Measurements from ENCODE around the gene ZFYVE26.
"Not testable (repeated sequence)": the region's sequence is repeated elsewhere in the genome, so short reads cannot be mapped to it uniquely, and the experiment has no call there.

ZFYVE26 gene

GRCh38 chr14:67816326-67817002 lies at the start of gene ZFYVE26:
TSS of gene ZFYVE26 (minus strand) at chr14:67816590. CDS start at chr14:67815963, 627 bp downstream.
- peak; percentile 72 for DNase-seq (ENCODE audit: low read depth)

GRCh38 chr14:67863223-67863622 lies 46.8 kb upstream of the ZFYVE26 start:
- no peak for DNase-seq (ENCODE audit: low read depth)

DNA sequence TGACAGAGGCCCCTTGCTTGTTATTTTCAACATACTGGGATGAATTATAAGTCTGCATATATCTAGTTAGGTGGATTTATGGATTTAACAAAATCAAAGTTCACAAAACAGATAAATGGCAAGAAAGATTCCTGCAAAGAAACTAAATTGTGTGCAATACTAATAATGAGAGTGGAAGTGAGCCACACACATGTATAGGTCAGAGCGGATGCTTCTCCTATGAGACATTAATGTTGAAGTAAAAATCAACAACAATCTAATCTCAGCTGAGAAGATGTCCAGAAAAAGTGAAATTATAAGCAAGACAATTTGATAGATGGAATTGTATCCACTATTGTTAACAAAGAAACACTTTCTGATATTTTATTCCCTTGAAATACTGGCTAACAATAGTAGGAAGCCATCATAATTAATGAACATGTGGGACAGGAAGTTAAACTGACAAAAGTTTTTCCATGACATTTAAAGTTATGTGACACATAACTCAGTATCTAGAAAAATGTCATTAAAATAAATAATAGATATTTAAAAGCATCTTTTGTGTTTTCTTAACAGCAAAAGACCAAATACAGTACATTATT lies 42.9 kb upstream of the ZFYVE26 start:
- no peak for DNase-seq (ENCODE audit: low read depth)

DNA sequence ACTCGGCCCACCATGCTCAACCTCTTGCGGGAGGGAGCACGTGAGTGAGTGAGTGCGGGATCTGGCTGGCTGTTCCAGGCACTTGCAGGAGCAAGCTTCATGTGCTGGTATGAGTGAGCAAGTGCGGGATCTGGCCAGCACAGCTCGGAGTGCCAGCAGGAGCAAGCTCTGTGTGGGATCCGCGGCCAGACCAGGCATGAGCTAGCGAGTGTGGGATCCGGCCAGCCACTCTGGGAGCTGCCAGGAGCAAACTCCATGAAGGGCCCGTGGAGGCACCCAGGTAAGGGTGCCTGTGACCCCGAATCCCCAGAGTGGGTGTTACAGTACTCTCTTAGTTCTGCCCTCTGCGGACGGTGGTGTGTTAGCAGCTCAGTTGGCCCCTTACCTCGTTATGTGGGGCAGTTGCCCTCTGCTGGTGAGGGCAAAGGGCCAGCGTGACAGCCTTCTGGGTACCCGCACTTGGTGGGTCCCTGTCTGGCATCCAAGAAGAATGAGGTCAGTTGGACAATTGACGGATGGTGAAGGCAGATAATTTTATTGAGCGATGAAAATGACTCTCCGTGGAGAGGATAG lies 41.5 kb upstream of the ZFYVE26 start:
- DNase-seq (ENCODE audit: low read depth): no peak

- DNase-seq (ENCODE audit: low read depth): no peak
Observed at GRCh38 chr14:67856827-67857226, 40.4 kb upstream of the ZFYVE26 start.

DNA sequence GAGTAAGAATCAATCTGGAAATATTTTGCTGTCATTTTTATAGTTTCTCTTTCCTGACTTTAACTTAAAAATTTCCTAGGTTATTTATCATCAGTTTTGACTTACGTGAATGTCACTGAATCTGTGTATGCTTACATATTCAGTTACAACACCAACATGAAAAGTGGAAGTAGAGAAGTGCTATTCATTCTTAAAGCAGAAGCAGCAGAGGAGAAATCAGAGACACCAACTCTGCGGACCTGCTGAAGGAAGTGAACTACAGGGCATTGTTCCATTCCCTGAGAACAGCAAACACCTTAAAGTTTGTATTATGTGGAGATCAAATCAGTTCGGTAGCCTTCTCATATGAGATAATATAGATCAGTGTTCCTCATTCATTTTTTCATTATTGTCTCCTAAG lies 37.3 kb upstream of the ZFYVE26 start:
- DNase-seq (ENCODE audit: low read depth): no peak

DNA sequence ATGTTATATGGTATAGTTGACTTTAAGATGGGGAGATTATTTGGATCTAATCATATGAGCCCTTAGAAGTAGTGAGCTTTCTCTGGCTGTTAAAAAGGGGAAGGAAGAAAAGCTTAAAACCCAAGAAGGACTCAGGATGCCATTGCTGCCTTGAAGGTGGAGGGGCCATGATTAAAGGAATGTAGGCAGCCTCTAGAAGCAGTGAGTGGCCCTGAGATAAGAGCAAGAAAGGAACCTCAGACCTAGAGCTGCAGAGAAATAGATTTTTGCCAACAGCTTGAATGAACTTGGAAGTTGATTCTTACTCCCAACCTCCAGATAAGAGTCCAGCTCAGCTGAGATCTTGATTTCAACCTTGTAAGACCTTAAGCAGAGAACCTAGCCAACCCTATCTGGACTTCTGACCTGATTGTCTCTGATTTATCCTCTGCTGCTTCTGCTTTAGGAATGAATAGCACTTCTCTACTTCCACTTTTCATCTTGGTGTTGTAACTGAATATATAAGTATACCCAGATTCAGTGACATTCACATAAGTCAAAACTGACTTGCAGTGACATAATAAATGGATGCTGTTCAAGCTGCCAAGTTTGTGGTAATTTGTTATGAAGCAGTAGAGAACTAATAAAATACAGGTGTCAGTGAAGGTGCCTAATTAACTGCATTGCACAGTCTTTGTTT lies 36.7 kb upstream of the ZFYVE26 start:
- DNase-seq (ENCODE audit: low read depth): no peak

- no peak for DNase-seq (ENCODE audit: low read depth)
Observed at GRCh38 chr14:67851785-67852410, 35.5 kb upstream of the ZFYVE26 start.

DNA sequence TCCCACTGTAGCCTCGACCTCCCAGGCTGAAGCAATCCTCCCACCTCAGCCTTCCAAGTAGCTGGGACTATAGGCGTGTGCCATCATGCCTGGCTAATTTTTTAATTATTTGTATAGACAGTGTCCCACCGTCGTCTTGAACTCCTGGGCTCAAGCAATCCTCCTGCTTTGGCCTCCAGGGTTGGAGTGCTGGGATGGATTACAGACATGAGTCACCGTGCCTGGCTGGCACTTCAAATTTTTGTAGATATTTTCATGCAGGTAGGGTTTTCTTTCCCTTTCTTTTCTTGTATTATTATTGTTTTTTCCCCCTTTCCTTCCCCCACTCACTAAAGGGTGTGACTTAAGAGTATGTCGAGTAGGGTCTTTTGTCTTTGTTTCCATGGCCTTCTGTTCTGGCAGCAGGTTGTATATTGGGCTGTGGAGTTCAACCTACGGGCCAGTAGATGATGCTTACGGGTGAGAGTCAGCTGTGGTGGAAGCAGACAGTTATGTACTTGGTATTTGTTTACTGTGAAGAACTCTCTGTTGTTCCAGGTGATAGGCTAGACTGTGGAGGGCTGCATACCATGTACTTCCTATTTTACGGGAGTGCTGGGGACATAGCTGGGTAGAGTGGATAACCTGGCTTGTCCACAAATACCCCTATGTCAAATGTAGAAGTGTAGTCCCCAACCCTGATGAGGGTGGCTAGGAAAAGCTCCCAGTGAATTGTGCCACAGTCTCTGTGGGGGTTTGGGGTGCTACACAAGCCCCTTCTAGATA lies 33.9 kb upstream of the ZFYVE26 start:
- DNase-seq (ENCODE audit: low read depth): no peak

DNA sequence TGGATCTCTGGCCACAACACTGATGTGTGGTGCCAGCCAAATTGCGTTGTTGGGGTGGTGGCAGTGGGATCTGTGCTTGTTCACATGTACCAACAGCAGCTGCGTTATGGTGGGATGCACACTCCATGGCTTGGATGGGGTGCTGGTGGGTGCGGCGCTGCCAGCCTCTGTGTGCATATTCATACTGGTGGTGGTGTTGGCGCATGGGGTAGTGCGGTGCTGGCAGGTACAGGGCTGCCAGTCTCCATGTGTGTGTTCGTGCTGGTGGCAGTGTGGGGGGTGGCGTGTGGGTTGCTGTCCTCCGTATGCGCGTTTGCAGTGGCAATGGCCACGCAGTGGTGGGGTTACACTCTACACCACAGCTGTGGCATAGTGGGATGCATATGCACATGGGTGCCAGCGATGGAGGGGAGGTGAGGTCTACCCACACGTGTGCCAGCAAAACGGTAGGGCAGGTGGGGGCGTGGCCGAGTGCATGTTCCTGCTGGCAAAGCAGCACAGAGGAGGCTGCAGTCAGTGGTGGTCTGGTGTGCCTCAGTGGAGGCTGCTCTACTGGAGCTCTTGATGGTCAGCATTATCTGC lies 29.7 kb upstream of the ZFYVE26 start:
- DNase-seq (ENCODE audit: low read depth): no peak

- no peak for DNase-seq (ENCODE audit: low read depth)
Observed at GRCh38 chr14:67837011-67837624, 20.7 kb upstream of the ZFYVE26 start.

DNA sequence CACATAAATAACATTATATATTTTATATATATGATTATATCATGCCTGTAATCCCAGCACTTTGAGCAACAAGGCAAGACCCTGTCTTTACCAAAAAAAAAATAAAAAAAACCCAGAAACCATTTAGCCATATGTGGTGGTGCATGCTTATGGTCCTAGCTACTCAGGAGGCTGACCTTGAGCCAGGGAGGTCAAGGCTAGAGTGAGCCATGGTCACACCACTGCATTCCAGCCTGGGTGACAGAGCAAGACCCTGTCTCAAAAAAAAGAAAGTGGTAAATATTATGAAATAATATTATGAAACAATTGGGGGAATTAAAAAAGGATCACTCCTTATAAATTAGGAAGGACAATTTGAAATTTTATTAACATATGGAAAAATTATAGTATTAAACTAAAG lies 19.2 kb upstream of the ZFYVE26 start:
- no peak for DNase-seq (ENCODE audit: low read depth)

- DNase-seq (ENCODE audit: low read depth): no peak
Observed at GRCh38 chr14:67833403-67833802, 17.0 kb upstream of the ZFYVE26 start.

- no peak for DNase-seq (ENCODE audit: low read depth)
Observed at GRCh38 chr14:67831113-67831512, 14.7 kb upstream of the ZFYVE26 start.

GRCh38 chr14:67821121-67821520 lies 4.7 kb upstream of the ZFYVE26 start:
- DNase-seq (ENCODE audit: low read depth): no peak

- no peak for DNase-seq (ENCODE audit: low read depth)
Observed at GRCh38 chr14:67820428-67820971, 4.1 kb upstream of the ZFYVE26 start.

DNA sequence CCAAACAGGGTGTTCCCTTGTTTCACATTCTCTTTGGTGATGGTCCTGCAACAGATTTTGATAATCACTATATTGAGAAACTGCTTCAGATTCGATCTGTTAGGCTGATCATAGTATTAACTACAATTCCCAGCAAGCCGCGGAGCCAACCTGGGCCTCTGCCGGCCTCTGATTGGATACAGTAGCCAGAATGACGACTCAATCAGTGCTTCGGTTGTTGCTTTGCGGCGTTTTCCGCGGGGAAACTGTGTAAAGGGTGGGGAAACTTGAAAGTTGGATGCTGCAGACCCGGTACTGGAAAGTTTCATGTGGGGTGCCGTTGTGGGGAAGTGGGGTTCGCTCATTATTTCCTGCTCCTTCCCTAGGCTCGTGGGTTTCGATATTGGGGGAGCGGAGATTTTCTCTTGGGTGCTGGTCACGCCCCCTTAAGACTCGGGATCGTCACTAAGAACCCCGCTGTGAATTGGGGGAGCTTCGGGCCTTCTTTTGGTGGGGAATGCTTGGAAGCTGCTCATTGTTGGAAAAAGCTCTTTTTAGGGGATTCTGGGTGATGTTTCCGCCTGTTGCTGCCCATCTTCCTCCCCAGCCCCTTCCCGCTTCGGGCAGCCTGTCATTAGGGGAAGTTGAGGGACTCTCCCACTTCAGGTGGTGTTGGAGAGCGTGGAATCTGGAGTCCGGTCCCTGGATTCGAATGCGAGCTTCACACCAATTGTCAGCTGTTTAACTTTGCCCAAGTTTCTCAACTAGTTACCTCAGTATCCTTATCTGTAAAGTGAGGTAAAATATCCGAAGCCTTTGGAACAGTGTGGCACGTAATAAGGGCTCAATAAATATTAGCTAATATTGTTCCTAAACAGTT lies 3.4 kb upstream of the ZFYVE26 start, which contains the start of gene RAD51B:
Gene RAD51B (plus strand): TSS at position 217 of the 859 bp plus-strand sequence.
- peak; percentile 70 for DNase-seq (ENCODE audit: low read depth)

- DNase-seq (ENCODE audit: low read depth): not testable (repeated sequence)
Observed at GRCh38 chr14:67818476-67818875, 2.1 kb upstream of the ZFYVE26 start.

GRCh38 chr14:67817750-67818438 lies 1.5 kb upstream of the ZFYVE26 start:
- DNase-seq (ENCODE audit: low read depth): no peak

Measured in stimulated activated CD8-positive, alpha-beta memory T cell treated with anti-CD3 and anti-CD28 coated beads, Interleukin-7, amount 100 ng/mL, for 24 hours (primary cell).